ENCODE measurements around the gene SLC9C2. TPM values are rescaled to one million over a fixed set of nuclear protein-coding genes. Genes with fewer than 3 reads are reported as not detected.

SLC9C2 gene
- polyA plus RNA-seq, 1 donor from 2014 or later, result 0.31 TPM

GRCh38 chr1:173554541-173555250 is 48.2 kb downstream of the SLC9C2 start:
- Histone ChIP-seq H3K27me3 (ENCODE audit: insufficient read depth, low read depth, low read length) (no peaks in the 10 kb centered on the region), H3K36me3 (ENCODE audit: insufficient read depth, low read length) (no peaks in the 10 kb centered on the region), H3K79me2 (replicated peaks; ENCODE audit: insufficient read depth, low read length) (no peaks in the 10 kb centered on the region), H3F3A (ENCODE audit: insufficient read depth, low read length, poor library complexity, severe bottlenecking) (no peaks in the 10 kb centered on the region), H2AFZ (ENCODE audit: low read depth, low read length) (no peak overlapping the region), H3K9ac (ENCODE audit: low read length) (no peak overlapping the region), H3K9me3 (ENCODE audit: low read length) (no peaks in the 10 kb centered on the region), H3K4me3 (ENCODE audit: low read length) (no peak overlapping the region), H3K27ac (ENCODE audit: low read length) (no peak overlapping the region), H3K9me2 (ENCODE audit: insufficient read depth, low read length) (no peaks in the 10 kb centered on the region), H3K4me2 (ENCODE audit: low read length) (no peak overlapping the region), H4K20me1 (ENCODE audit: insufficient read depth) (no peaks in the 10 kb centered on the region)
- TF ChIP-seq POLR2AphosphoS5 (IDR thresholded peaks at IDR 0.05) (no peak), EP300 (conservative IDR thresholded peaks at IDR 0.05; ENCODE audit: poor library complexity, severe bottlenecking) (no peak), TAF1 (IDR thresholded peaks at IDR 0.05; ENCODE audit: low read depth) (no peak), RAD21 (conservative IDR thresholded peaks at IDR 0.05) (no peak), EZH2 (IDR thresholded peaks at IDR 0.05; ENCODE audit: borderline replicate concordance, insufficient read depth, low read length, poor library complexity, severe bottlenecking) (no peak), SMC3 (conservative IDR thresholded peaks at IDR 0.05; ENCODE audit: poor library complexity) (no peak), CTCF (IDR thresholded peaks at IDR 0.05; ENCODE audit: poor library complexity, severe bottlenecking) (no peak), MXI1 (conservative IDR thresholded peaks at IDR 0.05; ENCODE audit: poor library complexity, severe bottlenecking) (no peak), REST (IDR thresholded peaks at IDR 0.05; ENCODE audit: borderline replicate concordance) (no peak)

GRCh38 chr1:173554089-173554488 is 48.8 kb downstream of the SLC9C2 start:
- Histone ChIP-seq H3K36me3 (ENCODE audit: insufficient read depth, low read length) (no peaks in the 10 kb centered on the region), H3K4me2 (ENCODE audit: low read length) (no peak overlapping the region), H3K27ac (ENCODE audit: low read length) (no peak overlapping the region), H3K9me2 (ENCODE audit: insufficient read depth, low read length) (no peaks in the 10 kb centered on the region), H3F3A (ENCODE audit: insufficient read depth, low read length, poor library complexity, severe bottlenecking) (no peaks in the 10 kb centered on the region), H3K79me2 (replicated peaks; ENCODE audit: insufficient read depth, low read length) (no peaks in the 10 kb centered on the region), H3K9me3 (ENCODE audit: low read length) (no peaks in the 10 kb centered on the region), H4K20me1 (ENCODE audit: insufficient read depth) (no peaks in the 10 kb centered on the region), H3K9ac (ENCODE audit: low read length) (no peak overlapping the region), H3K27me3 (ENCODE audit: insufficient read depth, low read depth, low read length) (no peaks in the 10 kb centered on the region), H2AFZ (ENCODE audit: low read depth, low read length) (no peak overlapping the region), H3K4me3 (ENCODE audit: low read length) (no peak overlapping the region)
- TF ChIP-seq POLR2AphosphoS5 (IDR thresholded peaks at IDR 0.05) (no peak), MXI1 (conservative IDR thresholded peaks at IDR 0.05; ENCODE audit: poor library complexity, severe bottlenecking) (no peak), TAF1 (IDR thresholded peaks at IDR 0.05; ENCODE audit: low read depth) (no peak), REST (IDR thresholded peaks at IDR 0.05; ENCODE audit: borderline replicate concordance) (no peak), EZH2 (IDR thresholded peaks at IDR 0.05; ENCODE audit: borderline replicate concordance, insufficient read depth, low read length, poor library complexity, severe bottlenecking) (no peak), SMC3 (conservative IDR thresholded peaks at IDR 0.05; ENCODE audit: poor library complexity) (no peak), RAD21 (conservative IDR thresholded peaks at IDR 0.05) (no peak), CTCF (IDR thresholded peaks at IDR 0.05; ENCODE audit: poor library complexity, severe bottlenecking) (no peak), EP300 (conservative IDR thresholded peaks at IDR 0.05; ENCODE audit: poor library complexity, severe bottlenecking) (no peak)

Measured in neural cell (in vitro differentiated cells).